OCI-LY3 (cell line): ENCODE measurements around the gene SFSWAP.

ENCODE experiments used
- H2AFZ ChIP-seq: fragments of 200-600, 300-600 bp; shearing (Covaris generic); 2 replicates; pipeline ENCODE4 v1.6.0; 2014; ENCODE audit warnings: antibody characterized with exemption, low read depth, low read length
- H3K27ac ChIP-seq: fragments of 200-600, 300-600 bp; sonication (generic); 2 replicates; pipeline ENCODE4 v1.5.1; 2014; ENCODE audit warnings: mild to moderate bottlenecking, low read length, moderate library complexity, mixed read lengths
- H3K27me3 ChIP-seq: fragments of 200-600, 300-600 bp; sonication (generic); 2 replicates; pipeline ENCODE4 v1.6.1; 2014; ENCODE audit warnings: low read depth, low read length, mixed read lengths
- H3K36me3 ChIP-seq: fragments of 200-600, 300-600 bp; sonication (generic); replicated peaks from 2 replicates; pipeline ENCODE3; 2014; ENCODE audit warnings: low read depth, low read length, mixed read lengths
- H3K4me1 ChIP-seq: fragments of 300-600, 200-600 bp; sonication (generic); 2 replicates; pipeline ENCODE4 v1.6.1; 2014; ENCODE audit warnings: low read length, mixed read lengths
- H3K4me2 ChIP-seq: fragments of 200-600, 300-600 bp; sonication (generic); 2 replicates; pipeline ENCODE4 v1.6.1; 2014; ENCODE audit warnings: low read length, mixed read lengths
- H3K4me3 ChIP-seq: fragments of 300-600, 200-600 bp; sonication (generic); 2 replicates; pipeline ENCODE4 v1.5.1; 2014; ENCODE audit warnings: antibody characterized with exemption, mild to moderate bottlenecking, low read length, moderate library complexity
- H3K79me2 ChIP-seq: fragments of 300-600, 200-600 bp; shearing (Covaris generic); 2 replicates; pipeline ENCODE4 v1.6.1; 2014; ENCODE audit warnings: mild to moderate bottlenecking, low read length, mixed read lengths
- H3K9ac ChIP-seq: fragments of 300-600, 200-600 bp; shearing (Covaris generic); 2 replicates; pipeline ENCODE4 v1.6.0; 2014; ENCODE audit warnings: mild to moderate bottlenecking, low read length, moderate library complexity
- H3K9me3 ChIP-seq: fragments of 200-600, 300-600 bp; shearing (Covaris generic); 2 replicates; pipeline ENCODE4 v1.6.1; 2014; ENCODE audit warnings: low read length, mixed read lengths; ENCODE audit not compliant: insufficient read depth
- H4K20me1 ChIP-seq: fragments of 200-600, 300-600 bp; sonication (generic); 2 replicates; pipeline ENCODE4 v1.6.1; 2016; ENCODE audit warnings: low read length, mixed read lengths; ENCODE audit not compliant: insufficient read depth
- CTCF ChIP-seq: fragments of 200-600, 300-600 bp; sonication (generic); IDR thresholded peaks from 2 replicates; pipeline ENCODE4 v1.5.1; 2014; ENCODE audit warnings: antibody characterized with exemption, low read length, low read depth
- EZH2phosphoT487 ChIP-seq: fragments of 200-600 bp; shearing (Covaris generic); IDR thresholded peaks from 2 replicates; pipeline ENCODE4 v1.6.1; 2018; ENCODE audit warnings: antibody characterized with exemption, mixed run types, low read depth

The SFSWAP gene

GRCh38 chr12:131818821-131819585 is 108.1 kb downstream of the SFSWAP start:
- no peak overlapping the region for H3K27ac ChIP-seq
- H3K4me3 ChIP-seq, result no peak overlapping the region
- no peaks in the 10 kb centered on the region for H3K27me3 ChIP-seq
- H3K9ac ChIP-seq, result no peak overlapping the region
- no peaks in the 10 kb centered on the region for H3K79me2 ChIP-seq
- no peak overlapping the region for H3K4me2 ChIP-seq
- H4K20me1 ChIP-seq, result no peaks in the 10 kb centered on the region
- no peaks in the 10 kb centered on the region for H3K36me3 ChIP-seq
- no peak for TF ChIP-seq CTCF
- no peak for TF ChIP-seq EZH2phosphoT487
- no peak overlapping the region for H2AFZ ChIP-seq
- H3K9me3 ChIP-seq, result no peaks in the 10 kb centered on the region
- peaks cover 4% of the 10 kb centered on the region for H3K4me1 ChIP-seq

GRCh38 chr12:131824450-131824849 is 113.6 kb downstream of the SFSWAP start:
- H3K36me3 ChIP-seq, result no peaks in the 10 kb centered on the region
- H3K9me3 ChIP-seq, result no peaks in the 10 kb centered on the region
- no peak overlapping the region for H3K27ac ChIP-seq
- H4K20me1 ChIP-seq, result no peaks in the 10 kb centered on the region
- no peaks in the 10 kb centered on the region for H3K79me2 ChIP-seq
- H2AFZ ChIP-seq, result no peak overlapping the region
- no peak overlapping the region for H3K9ac ChIP-seq
- no peak overlapping the region for H3K4me3 ChIP-seq
- TF ChIP-seq CTCF (no peak), EZH2phosphoT487 (no peak)
- no peak overlapping the region for H3K4me2 ChIP-seq
- peaks cover 1% of the 10 kb centered on the region; the same call in 1 of the 2 replicates for H3K27me3 ChIP-seq
- peaks cover 4% of the 10 kb centered on the region for H3K4me1 ChIP-seq

GRCh38 chr12:131825146-131825892 is 114.4 kb downstream of the SFSWAP start:
- Histone ChIP-seq H4K20me1 (no peaks in the 10 kb centered on the region), H3K4me1 (peaks cover 4% of the 10 kb centered on the region), H3K4me2 (no peak overlapping the region), H3K9me3 (no peaks in the 10 kb centered on the region), H3K27me3 (peaks cover 7% of the 10 kb centered on the region; the same call in 1 of the 2 replicates), H3K9ac (no peak overlapping the region), H3K36me3 (no peaks in the 10 kb centered on the region), H2AFZ (no peak overlapping the region), H3K4me3 (no peak overlapping the region), H3K27ac (no peak overlapping the region), H3K79me2 (no peaks in the 10 kb centered on the region)
- TF ChIP-seq EZH2phosphoT487 (no peak), CTCF (no peak)
